SHP77 (cell line): ENCODE results near the gene XPC.

Experiments
- DNase-seq, 2 experiments: peaks; one replicate each; lab custom pipeline; 2025; lab: John Stamatoyannopoulos, UW

XPC gene

DNA sequence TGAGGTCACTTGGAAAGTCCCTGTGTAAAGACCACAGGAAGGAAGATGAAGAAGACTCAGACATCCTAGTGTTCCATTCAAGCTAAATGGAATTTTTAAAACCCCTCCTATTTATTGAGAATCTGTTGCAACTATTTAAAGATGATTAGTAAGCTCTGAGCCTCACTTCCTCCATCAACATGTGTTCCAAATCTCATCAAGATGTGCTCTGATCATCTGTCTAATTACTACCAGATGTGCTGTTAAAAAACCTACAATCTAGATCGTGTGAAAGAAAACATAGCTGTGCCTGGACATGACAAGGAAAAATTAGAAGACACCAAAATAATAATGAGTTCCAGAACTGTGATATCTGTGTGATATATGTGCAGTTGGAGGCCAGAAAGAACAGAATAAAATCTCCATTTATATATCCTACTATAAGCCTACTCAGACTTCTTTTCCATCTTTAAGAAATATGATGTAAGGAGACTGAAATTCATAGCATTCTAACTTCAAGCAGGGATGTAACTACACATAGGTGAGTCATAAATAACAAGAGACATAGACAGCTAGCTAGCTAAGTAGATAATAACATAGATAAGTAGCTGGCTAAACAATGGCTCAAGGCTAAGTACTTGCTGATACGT, 7.8 kb downstream of the XPC start:
- DNase-seq = no peak

DNA sequence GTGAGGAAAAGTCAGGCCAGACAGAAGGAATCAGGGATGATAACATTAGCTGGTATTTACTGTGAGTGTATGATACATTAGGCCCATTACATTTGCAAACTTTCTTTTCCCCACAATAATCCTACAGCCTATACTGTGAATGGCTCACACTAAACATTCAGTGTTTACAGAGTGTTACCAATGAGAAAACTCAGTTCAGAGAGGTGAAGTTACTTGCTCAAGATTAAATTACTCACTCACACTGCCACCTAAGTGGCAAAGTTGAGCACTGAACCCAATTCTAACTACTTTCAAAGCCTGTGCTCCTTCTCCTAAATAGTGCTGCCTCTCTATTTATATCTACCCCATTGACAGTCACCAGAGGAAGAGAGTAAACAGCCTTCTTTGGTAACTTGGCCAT, 8.5 kb downstream of the XPC start:
- no peak for DNase-seq

DNA sequence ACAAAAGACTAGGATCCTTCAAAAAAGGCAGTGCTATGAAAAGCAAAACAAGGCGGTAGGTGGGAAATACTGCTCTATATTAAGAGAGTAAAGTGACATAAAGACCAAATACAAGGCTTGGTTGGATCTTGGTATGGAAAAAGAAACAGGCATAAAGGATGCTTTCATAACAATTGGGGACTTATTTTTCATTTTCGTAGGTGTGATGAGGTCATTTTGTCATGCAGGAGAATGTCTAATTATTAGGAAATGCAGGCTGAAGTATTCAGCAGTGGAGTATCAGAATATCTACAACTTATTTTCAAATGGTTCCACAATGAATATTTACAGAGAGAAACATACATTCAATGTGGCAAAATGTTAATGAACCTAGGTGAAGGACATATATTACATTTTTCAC, 9.0 kb downstream of the XPC start:
- no peak for DNase-seq

DNA sequence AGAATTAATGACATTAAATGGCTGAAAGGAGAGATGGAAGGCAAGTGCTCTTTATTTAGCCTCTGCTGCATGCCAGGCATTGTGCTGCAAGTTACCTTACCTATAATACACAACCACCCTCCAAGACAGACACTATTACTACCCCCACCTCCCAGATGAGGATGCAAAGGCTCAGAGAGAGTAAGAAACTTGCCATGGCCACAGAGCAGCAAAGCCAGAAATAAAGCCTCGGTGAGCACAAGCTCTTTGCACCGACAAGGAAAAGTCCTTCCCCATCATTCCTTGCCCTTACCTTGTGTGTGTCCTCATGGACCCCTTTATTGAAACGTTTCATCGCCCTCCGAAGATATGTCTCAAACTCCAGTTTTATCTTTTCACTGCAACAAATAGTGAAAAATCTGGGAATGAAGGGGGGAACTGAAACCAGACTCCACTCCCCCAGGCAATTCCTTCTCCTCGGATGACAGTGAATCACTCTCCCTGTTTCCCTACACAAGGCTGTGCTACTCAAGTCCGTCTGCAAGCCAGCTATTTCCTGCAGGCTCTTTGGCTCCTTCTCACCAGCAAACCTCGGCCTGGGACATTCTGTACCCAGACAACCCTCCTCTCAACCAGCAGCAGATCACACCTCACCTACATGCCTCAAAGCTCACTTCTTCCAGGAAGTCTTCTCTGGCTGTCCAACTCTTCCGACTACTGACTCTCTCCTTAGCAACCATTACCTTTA, 11.4 kb downstream of the XPC start:
- DNase-seq = no peak

DNA sequence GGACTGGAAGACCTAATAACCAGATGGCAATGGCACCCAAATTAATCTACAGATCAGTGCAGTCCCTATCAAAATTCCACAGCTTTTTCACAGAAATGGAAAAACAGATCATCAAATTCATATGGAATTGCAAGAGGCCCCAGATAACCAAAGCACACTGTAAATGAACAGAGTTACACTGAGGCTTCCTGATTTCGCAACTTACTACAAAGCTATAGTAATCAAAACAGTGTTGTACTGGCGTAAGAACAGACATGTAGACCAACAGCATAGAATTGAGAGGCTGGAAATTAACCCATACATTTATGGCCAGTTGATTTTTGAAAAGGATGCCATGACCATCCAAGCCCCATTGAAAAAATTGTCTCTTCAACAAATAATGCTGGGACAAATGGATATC, 16.2 kb downstream of the XPC start:
- DNase-seq = no peak

DNA sequence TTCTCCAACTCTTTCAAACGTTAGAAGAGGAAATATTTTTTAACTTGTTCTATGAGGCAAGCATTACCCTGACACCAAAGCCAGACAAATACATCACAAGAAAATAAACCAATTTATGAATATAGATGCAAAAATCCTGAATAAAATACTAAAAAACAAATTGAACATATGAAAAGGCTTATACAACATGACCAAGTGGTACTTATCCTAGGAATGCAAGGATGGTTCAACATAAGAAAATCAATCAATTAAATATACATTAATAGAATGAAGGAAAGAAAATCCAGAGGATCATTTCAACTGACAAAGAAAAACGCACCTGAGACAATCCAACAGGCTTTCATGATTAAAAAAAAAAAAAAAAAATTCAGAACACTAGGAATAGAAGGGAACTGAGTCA, 17.1 kb downstream of the XPC start:
- no peak for DNase-seq

DNA sequence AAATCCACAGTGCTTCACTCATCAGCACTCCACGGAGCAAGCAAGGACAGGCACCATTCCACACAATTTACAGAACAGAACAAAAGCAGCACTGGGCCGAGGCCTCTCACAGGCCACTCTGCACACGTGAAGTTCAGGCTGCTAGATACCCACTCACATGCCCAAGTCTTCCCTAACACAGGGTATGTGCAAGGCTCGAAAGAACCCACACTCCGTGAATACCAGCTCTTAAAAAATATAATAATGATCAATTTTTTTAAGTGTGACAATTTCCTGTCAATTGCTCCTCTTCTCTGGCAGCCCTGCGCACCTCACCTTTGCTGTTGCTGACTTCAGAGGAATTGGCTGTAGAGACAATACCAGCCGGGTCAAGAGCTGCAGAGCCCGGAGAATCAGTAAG, 19.0 kb downstream of the XPC start:
- DNase-seq = no peak

DNA sequence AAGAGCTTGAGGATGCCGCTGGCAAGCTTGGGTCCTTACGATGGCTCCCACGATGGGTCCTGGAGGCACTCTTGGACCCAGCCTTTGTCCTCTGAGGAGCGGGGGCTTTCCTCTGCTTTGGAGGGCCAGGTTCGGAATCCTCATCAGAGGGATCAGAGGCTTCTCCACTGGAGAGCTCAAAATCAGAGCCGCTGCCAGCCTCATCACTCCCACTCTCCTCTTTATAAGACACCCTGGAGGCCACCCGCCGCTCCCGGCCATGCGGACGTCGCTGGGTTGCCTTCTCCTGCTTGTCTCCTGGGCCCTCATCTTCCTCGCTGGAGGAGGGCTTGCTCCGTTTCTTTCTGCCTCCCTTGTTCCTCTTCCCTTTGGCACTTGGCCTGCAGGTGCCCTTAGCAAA, 20.0 kb downstream of the XPC start:
- no peak for DNase-seq

DNA sequence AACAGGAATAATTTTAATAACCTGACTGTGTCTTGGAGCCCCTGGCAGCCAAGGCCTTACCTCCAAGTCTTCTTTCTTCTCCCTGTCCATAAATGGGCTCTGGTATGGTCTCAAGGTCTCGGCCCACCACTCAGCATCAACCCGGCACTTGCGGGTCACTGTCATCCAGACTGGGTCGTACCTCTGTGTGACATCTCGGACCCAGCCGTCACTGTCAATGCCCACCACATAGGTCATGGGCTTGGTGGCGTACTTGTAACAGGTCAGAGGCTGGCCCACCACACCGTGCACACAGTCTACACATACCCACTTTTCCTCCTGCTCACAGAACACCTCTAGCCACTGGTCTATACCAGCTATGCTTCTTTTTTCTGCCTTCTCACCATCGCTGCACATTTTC, 20.4 kb downstream of the XPC start:
- DNase-seq = no peak

DNA sequence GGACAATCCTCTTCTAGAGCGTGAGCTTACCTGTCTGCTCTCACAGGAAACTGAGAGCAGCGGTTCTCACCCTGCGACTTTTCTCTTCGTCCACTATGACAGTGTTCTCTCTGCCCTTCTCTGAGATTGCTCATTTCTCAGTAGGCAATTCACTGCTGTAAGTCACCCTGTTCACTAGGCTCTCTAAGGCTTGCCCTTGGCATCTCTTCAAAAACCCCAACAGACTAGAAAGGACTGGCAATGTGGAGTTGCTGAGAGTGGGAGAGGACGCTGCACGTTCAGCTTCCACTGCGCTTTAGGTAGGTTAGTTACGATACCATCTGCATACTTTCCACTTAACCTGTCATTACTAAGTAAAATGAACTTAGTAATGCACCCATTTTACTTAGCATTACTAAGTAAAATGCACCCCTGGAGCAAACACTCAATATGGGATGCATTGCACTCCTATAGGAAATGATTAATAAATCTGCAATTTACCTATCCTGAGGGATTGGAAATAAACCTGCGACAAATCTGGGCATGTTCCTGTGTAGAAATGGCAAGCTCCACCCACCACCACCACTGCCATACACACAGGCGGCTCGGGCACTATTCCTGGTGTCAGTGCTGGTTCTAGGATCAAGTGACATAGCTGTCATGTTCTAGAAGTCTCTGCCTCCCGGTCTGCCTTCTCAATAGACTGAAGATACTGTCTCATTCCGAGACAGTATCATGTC, 21.4 kb downstream of the XPC start:
- no peak for DNase-seq

DNA sequence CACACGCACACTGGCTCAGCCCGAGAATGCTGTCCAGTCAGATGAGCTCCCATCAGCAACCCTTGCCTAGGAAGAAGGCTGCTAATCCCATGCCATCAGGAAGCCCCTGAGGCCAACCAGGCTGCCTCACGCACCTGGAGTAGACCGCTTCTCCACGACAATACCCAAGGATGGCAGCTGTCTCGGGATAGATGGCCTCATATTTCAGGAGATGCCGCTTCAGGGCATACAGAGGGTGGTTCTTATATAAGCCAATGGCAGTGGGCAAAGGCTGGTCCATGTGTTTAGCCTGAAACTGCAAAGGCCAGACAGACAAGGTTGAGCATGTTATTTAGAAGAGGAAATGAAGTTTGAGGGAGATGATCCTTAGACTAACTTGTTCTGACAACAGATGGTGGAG, 22.2 kb downstream of the XPC start:
- DNase-seq = no peak

DNA sequence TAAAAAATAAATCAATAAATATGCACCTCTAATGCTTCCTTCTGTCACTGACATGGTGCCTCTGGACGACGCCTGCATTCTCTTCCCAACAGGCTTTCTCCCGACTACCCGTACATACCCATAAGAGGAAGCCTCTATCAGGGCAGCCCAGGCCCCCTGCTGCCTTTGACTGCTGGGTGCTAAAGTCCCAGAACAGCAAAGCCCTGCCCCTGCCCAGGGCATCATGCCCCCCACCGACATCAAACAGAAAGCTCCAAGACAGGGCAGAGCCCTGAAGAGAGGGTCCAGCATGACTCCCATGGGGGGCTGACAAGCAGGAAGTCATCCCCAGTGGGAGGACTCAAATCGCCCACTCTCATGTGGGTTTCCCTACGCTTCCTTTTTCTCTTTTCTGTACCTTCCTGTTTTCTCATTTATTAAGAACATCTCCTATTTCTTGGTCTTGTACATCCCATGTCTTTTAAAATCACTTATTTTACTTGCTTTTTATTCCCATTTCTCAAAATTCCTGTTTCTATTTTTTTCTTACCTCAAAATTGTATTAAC, 23.4 kb downstream of the XPC start:
- no peak for DNase-seq

DNA sequence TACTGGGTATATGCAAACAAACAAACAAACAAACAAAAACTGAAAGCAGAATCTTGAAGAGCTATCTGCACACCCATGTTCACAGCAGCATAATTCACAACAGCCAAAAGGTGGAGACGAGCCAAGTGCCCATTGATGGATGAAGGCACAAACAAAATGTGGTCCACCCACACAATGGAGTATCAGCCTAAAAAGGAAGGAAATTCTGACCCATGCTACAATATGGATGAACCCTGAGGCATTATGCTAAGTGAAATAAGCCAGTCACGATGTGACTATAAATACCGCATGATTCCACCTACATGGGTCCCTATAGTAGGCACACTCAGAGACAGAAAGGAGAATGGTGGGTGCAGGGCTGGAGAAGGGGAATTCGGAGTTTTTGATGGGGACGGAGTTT, 24.1 kb downstream of the XPC start:
- no peak for DNase-seq

DNA sequence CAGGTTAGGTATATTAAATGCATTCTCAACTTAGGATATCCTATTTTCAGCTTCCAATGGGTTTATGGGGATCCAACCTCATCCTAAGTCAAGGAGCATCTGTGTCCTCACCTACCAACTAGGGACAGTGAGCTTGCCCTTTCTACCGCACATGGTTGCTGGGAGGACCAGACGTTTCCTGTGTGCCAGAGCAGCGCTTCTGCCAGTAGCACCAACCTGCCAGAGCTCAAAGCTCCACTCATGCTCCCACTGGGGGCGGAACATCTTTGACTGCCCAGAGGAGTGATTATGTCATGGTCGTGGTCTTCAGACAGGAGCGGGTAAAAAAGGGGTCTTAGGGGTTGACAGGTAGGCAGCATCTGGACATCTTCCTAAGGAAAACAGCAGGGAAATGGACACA, 24.7 kb downstream of the XPC start:
- DNase-seq = no peak

DNA sequence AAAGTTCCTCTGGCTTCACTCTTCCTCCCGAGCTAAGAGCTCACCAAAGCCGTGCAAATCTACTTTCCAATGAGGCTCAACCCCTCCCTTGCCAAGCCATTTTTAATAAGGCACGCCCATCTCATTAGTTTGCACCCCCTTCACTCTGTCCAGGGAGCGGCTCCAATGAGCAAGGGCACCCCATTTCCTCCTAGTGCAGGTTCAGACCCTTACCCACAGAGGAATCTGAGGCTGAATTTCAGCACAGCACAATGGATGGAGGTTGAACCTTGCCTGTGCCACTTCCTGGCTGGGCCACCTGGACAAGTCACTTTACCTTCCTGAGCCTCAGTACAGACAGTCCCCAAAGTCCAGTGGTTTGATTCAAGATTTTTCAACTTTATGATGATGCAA, 25.4 kb downstream of the XPC start:
- no peak for DNase-seq

DNA sequence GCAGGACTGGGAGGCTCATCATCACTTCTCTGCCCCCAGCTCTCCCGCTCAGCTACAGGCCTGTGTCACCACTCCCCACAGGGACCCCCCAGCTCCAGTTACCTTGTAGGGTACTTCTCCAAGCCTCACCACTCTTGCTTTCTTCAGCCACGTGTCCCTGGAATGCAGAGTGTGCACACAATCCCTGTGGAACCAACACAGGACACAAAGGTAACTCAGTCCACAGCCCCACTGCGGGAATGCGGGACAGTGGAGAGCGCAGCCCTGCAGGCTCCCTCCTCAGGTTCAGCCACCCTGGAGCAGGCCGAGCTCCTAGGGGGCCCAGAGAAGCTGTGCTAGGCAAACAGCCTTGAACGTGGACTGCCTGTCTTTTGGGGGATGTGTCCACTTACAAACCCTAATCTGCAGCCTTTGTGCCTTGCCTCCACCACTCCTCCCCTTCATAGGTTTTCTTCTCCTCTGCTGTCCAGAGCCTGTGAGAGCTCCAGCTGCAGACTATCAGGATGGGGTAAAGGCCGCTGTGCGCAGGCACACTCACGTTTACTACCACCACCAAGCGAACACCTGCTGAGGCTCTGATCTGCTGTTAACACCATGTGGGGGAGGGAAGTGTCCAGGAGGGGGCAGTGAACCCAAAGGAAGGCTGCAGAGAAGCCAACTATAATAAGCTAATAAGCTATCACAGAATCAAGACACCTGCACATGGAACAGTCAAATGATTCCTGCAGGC, 26.0 kb downstream of the XPC start:
- DNase-seq = peak; percentile 25 to 49

DNA sequence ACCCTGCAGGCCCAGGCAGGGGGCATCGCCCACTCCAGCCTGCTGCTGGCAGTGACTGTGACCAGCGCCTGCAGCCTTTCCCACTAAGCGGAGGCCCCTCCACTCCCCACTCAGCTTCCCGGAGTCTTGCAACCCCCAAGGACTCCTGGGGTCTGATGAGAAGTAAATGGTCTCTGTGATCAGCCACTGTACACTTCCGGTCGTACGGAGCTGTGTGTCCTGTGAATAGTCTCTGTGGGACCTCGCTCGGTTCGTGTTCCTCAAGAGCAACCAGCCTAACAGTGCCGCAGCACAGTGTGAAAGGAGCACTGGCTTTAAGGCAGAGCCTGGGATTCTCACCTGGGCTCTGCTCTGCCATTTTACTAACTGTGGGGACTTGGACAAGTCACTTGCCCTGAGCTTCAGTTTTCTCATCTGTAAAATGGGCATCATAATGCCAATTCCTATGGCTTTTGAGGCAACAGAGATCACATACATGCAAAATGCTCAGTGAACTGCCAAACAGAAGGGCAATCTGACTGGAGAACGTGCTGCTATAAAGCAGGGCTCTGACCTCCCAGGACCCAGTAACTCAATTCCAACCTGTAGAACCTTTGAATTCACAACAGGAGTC, 26.8 kb downstream of the XPC start:
- no peak for DNase-seq

DNA sequence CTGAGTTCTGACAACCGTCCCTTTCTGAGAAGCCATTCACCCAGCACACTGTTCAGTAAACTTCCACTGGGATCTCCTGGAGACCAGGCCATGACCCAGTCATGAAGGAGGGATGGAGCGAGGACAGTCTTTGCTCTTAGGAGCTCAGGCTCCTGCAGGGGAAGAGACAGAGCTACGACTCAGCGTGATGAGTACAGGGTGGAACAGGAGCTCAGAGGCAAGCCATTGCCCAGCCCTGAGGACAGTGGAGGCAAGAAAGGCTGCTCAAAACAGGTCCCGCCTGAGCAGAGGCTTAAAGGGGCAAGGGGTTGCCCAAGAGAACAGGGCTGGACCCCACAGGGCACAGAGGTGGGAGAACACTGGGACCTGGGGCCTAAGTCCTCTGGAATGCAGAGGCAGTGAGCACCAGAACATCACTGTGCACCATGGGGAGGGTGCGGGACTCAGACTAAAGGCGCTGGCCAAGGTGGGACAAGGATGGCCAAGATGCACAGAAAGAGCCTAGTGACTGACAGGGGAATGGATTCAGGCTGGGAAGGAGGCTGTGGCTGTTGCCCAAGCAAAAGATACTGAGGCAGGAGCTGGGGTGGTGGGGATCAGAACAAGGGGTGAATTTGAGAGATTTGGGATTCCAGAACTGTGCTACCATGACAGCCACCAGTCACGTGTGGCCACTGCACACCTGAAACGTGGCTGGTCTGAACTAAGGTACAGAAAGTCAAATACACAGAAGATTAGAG, 27.7 kb downstream of the XPC start:
- DNase-seq = no peak

DNA sequence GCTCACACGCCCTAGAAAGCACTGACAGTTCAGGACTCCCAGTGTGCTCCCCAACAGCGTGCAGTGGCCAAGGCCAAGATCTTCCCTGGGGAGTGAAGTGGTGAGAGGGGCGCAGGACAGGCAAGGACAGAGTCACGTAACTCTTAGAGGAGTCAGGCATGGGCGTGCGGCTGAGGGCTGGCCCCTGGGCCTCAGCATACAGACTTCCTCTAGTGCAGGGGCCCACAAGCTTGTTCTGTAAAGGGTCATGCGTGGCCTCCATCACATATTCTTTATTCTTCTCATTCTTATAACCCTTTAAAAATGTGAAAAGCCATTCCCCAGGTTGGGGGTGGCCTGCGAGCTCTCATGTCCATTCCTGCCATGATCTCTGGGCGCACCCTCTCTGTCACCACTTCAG, 28.3 kb downstream of the XPC start:
- DNase-seq = no peak

DNA sequence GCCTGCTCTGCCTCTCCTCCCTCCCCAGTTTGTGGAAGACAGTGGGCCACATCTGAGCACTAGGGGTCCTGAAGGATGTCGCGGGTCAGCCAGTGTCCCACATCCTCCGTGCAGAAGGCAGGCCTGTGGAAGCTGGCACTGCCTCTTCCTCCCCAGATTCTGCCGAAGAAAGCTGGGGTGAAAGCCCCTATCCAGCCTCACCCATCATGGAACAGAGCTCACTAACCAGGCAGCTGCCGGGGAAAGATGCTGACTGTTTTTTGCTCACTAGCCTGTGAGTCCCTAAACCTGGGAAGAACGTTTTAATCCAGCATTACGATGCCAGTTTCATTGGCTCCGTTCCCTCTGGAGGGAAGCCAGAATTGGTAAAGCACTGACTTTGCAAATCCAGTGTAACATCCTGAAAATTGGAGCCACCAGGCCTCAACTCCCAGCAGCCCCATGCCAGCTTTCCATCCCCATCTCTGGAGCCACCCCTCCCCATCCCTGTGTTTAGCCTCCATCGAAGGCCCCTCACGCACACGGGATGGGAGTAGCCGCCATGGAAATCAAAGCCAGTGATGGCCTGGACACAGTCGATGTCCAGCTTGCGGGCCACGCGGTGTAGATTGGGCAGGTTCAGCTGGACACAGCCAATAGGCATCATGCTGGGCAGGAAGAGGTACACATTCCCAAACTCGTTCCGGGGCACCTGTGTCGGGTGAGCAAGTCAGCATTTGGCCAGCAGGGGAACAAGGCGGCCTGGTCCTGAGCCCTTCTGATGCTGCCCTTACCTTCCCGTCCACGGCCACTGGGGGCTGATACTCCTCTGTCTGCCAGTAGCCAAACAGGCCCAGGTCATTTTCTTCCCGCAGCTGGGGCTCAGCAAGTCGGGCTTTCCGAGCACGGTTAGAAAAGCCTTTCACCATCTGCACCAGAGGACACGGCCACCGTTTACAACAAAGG, 30.1 kb downstream of the XPC start:
- DNase-seq = no peak
